ENCODE results near the gene KPRP.

The KPRP gene, protein sequence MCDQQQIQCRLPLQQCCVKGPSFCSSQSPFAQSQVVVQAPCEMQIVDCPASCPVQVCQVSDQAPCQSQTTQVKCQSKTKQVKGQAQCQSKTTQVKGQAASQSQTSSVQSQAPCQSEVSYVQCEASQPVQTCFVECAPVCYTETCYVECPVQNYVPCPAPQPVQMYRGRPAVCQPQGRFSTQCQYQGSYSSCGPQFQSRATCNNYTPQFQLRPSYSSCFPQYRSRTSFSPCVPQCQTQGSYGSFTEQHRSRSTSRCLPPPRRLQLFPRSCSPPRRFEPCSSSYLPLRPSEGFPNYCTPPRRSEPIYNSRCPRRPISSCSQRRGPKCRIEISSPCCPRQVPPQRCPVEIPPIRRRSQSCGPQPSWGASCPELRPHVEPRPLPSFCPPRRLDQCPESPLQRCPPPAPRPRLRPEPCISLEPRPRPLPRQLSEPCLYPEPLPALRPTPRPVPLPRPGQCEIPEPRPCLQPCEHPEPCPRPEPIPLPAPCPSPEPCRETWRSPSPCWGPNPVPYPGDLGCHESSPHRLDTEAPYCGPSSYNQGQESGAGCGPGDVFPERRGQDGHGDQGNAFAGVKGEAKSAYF

DNA sequence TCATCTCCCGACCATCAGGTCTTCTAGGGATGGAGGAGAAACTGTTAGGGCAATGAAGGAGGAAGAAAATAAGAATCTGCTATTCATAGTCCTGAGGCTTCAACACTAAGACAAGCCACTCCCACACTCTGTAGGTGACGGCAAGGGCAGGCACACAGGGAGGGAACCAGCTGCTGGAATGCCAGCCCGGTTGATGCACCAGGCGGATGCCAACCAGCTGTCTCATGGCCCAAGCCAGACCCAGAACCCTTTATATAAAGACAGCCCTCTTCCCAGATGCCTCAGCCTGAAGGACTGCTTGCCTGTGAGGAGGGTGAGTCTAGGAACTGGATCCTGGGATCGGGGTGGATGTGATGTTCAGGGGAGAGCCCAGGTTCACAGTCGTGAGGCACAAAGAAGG, at the start of gene KPRP:
KPRP (plus strand) TSS at position 279 of the 400 bp plus-strand sequence. CDS start 1,564 bp downstream, outside the sequence.
- no peak for DNase-seq

DNA sequence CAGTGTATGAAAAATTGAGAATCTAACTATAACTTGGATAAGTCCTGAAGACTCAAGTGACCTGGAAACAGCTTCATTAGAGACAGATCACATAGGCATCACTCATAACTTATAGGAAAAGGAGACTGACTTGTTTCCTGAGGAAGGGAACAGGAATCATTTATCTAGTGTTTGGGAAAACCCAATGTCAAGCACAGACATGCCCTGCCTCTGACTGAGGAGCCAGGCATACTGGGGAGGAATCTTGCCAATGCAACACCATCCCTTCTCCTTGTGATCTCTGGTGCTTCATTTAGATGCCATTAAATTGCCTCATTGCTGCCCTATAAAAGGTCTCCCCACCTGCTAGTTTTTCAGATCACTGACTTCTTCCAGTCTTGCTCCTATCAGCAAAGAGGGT, 39.6 kb upstream of the KPRP start:
- DNase-seq, result no peak

DNA sequence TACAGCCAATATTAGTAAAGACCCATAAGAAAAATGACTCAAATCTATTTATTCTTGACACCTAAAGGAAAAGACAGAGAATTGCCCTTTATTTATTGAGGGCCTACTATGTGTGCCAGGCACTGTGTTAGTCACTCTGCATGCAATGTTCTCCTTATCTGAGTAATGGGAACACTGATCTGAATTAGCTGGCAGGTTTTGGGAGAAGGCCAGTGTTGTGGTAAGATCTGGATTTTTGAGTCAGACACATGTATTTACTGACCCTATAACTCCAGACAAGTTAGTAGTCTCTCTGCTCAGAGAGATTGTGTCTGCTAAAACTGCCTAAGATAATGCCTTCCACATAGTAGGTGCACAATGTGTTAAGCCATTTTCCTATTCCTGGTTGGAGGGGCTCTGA, 32.6 kb upstream of the KPRP start:
- DNase-seq, result no peak

DNA sequence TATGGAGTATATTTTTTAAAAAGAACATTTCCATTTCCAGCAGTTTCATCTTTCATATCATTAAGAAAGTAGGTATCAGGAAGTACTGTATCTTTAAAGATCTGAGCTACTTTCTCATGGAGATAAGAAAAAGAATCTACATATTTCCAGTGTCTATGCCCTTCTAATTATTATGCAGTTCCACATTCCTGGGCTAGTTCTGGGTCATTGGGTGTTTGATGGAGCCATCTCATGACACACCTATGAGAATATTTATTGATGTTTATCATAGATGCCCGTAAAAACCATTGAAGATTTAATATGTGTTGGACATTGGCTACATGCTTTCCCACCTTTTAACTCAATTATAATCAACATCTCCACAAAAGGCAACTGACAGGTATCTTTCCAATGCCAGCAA, 28.8 kb upstream of the KPRP start:
- no peak for DNase-seq

DNA sequence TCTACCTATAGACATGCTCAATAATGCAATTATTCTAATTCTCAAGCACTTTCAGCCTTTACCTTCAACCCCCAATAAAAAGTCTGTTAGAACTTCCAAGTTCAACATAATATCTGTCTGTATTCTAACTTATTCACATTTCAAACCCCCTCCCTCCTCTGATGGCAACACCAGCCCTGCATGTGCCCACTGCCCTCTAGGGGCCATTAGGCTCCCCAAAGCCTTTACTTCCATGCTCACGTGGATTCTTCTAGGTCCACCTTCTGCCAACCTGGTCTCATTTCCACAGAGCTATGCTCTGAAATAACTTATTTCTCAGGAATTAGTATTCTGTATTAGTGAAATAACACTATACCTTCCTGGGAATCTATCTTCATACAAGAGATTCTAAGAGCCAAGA, 22.2 kb upstream of the KPRP start:
- DNase-seq, result no peak

DNA sequence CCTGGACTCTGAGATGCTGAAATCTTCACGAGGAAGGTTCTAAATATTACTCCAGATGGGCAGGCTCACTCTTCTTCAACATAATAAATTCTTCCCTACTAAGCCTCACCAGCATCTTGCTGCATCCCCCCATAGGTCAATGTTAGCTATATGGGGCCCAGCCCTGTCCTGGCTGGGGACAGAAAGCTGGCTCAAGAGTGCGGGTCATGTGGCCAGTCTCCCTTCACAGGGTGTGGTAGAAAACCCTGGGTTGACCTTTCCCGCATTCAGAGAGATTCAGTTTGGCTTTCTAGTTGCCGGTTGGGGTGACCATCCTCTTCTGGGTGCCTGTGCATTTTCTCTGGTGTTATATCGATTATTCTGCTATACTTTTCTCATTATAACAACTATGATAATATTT, 19.8 kb upstream of the KPRP start:
- DNase-seq, result no peak

DNA sequence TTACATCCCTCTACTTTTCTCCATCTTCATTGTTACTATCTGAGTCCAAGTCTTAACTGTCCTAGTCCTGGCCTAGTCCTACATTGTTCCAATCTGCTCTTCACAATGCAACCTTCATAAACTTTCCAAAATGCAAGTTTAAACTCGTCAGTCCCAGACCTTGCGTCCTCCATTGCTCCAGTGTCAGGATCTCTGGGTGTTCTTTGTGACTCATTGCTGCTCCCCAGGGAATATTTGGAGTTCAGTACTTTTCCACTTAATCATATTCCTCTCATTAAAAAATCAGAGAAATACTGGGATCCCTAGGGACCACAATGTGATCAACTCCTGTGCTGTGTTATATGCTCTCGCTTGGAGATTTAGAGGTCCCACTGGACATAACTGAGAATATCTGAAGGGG, 18.0 kb upstream of the KPRP start:
- DNase-seq, result no peak

DNA sequence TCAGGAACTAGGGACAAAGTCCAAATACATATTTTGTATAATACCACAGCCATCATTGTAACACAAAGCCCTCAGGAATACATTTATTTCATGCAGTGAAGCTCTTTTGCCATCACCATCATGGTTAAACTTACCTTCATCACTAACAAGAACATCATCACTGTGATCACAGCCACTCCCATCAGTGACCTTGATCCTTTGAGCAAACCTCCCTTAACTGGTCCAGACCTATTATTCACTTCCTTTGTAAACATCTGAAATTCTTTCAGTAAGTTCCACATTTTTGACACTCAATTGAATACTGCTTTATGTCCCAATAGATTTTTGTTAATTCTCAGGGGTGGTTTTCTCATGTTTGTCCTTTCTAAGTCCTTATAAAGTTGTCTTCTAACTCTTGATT, 16.2 kb upstream of the KPRP start:
- DNase-seq, result no peak

DNA sequence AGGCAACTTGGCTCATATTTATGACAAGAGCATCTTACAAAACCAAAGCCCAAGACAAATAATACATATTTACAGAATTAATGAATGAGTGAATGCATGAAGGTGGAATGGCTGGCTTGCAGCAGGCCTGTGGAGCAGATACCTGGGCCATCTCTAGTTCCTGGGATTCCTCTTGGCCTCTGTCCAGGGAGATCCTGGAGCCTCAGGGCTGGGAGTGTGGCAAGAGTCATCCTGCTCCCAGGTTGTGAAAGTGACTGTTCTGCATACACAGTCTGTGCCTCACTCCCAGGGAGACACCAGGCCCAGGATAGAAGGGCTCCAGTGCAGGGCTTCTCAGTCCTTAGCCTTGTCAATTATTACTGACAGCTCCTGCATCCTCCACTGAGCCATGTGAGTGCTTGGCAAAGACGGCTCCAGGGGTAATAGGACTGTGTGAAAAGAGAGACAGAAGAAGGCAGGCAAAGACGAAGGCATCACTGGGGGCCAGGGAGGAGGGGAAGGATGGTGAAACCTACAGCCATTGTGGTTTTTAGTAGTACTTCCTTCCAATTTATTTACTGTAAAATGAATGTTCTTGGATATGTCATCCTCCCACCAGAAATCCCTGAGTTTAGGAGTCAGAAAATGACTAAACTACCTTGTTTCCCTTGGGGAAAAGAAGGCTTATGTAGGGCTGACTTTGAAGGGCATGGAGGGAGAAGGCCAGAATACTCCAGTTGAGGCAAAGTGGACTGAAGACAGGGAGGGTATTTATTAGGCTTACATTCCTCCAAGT, 14.3 kb upstream of the KPRP start:
- DNase-seq, result no peak

DNA sequence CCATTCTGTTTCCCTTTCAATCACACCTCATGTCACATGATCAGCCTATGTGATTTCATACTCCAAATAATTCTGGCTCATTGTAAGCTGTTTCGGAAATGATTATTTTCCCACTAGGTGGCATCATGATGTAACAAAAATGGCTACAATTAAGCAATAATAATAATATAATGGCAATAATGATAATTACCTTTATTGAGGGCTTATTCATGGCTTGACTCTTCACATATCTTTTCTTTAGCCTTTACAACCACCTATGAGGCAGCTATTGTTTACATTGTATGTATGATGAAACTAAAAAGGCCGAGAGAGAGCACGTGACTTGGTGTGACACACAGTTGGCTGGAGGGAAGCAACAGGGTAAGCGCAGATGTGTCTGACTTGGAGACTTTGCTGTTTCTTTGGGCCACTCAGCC, 12.5 kb upstream of the KPRP start:
- DNase-seq, result no peak

DNA sequence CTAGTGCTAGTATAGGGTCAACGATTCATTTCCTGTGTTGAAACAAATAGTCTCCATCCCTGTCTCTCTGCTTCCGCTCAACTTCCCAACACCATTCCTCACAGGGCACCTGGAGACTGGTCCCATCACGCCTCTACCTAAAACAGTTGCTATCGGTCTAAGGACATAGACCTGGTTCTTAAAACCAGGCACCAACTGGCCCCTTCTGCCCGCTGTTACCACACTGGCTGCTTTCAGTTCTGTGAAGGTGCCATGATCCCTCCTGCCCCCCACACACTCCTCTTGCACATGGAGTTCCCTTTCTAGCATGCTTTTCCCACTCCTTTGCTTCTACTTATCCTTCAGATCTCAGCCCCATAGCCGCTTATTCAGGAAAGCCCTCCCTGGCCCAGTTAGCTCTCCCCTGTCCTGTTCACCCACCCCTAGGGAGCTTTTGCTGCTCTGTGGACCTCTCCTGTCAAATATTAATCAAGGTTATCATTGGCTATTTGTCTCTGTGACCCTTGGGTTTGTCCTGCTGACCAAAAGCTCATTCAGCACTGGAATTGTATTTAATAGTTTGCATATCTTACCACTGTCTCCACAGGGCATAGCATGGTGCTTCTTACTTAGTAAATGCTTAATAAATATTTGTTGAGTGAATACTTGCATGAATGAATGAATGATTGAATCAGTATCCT, 11.9 kb upstream of the KPRP start:
- no peak for DNase-seq

DNA sequence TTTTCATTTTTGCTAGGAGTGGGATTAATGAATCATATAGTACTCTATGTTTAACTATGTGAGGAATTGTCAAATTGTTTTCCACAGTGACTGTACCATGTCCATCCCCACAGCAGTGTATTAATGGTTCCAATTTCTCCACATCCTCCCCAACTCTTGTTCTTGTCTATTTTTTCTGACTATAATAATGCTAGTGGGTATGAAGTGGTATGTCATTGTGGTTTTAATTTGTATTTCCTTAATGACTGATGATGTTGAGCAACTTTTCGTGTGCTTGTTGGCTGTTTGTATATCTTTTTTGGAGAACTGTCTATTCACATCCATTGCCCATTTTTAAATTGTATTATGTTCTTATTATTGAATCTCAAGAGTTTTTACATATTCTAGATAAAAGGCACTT, 10.0 kb upstream of the KPRP start:
- DNase-seq, result no peak

DNA sequence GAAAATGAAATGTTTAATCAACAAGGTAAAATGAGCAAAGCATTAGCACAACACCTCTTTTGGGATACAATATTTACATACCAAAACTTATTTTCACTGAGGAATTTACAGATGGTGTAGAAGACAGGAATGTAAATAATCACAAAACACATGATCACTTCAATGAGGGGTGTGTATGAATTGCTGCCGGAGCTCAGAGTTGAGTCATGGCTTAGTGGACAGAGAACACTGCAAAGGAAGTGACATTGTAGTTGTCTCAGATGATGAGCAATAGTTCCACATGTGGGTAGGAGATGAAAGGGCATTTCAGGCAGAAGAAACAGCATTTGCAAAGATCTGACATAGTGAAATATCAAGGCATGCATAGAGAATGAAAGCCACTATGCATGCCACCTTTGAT, 5.6 kb upstream of the KPRP start:
- no peak for DNase-seq

DNA sequence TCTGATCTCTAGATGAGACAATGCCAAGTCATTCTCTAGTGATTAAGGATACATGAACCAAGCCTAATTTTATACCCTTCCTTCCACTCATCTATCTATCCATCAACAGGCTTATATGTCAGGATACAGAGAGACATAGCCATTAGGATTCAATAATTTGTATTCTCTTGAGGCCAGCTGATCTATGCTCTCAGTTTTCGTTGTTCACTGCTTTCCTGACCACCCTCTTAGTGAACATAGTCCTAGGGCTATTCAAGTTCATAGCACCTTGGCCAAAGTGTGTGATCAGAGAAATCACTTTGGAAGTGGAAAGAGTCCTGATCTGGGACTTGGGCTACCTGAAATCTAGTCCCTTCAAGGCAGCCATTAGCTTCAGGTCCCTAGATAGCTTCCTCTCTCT, 4.2 kb upstream of the KPRP start:
- DNase-seq, result no peak

DNA sequence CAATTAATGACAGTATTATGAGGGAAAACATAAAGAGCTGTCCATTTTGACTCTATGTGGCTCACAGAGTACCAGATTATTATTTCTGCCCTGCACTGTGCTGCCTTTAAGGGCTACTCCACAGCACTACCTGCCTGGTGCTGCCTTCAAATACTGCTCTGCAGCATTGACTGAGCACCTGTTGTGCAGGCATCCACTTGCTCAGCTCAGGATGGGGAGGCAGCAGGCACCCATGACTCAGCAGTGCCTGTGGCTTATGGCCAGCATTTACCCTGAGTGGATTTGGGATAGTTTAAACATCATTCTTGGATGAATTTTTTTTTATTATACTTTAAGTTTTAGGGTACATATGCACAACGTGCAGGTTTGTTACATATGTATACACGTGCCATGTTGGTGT, 953 bp upstream of the KPRP start:
- DNase-seq, result no peak

DNA sequence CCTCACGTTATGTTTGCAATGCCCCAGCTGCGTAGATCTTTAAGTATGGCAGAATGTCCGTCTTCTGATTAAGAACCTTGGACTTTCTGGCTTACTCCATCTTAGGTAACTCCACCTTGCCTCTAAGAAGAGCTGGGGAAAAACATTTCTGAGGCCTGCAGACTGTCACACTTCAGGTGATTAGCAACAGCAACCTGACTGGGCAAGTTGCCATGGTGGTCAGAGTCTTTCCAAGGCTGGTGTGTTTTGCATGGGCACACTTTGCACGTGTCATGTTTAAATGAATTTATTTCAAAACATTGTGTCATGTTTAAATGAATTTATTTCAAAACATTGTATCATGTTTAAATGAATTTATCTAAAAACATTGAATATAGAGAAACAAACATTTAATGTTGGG, 811 bp downstream of the KPRP start:
- DNase-seq, result no peak

DNA sequence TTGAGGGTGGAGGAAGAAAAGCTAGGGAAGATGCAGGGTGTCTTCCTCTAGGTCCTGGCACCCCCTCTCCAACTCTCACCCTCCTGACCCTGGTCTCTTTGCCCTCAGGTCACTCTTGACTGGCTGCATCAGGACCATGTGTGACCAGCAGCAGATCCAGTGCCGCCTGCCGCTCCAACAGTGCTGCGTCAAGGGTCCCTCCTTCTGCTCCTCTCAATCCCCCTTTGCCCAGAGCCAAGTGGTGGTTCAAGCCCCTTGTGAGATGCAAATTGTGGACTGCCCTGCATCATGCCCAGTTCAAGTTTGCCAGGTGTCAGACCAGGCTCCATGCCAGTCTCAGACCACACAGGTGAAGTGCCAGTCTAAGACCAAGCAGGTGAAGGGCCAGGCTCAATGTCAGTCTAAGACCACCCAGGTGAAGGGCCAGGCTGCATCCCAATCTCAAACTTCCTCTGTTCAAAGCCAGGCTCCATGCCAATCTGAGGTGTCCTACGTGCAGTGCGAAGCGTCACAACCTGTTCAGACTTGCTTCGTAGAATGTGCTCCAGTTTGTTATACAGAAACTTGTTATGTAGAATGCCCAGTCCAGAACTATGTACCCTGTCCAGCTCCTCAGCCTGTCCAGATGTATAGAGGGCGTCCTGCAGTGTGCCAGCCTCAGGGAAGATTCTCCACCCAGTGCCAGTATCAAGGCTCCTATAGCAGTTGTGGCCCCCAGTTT, 1.8 kb downstream of the KPRP start:
- DNase-seq, result no peak

DNA sequence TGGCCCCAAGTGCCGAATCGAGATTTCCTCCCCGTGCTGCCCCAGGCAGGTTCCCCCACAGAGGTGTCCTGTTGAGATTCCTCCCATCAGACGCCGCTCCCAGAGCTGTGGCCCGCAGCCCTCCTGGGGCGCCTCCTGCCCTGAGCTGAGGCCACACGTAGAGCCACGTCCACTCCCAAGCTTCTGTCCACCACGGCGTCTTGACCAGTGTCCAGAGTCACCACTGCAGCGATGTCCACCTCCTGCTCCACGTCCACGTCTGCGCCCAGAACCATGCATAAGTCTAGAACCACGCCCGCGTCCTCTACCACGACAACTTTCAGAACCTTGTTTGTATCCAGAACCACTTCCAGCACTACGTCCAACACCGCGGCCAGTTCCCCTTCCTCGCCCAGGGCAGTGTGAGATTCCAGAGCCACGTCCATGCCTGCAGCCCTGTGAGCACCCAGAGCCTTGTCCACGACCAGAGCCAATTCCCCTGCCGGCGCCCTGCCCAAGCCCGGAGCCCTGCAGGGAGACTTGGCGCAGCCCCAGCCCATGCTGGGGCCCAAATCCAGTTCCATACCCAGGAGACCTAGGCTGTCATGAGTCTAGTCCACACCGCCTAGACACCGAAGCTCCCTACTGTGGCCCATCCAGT, 2.8 kb downstream of the KPRP start:
- DNase-seq, result no peak

DNA sequence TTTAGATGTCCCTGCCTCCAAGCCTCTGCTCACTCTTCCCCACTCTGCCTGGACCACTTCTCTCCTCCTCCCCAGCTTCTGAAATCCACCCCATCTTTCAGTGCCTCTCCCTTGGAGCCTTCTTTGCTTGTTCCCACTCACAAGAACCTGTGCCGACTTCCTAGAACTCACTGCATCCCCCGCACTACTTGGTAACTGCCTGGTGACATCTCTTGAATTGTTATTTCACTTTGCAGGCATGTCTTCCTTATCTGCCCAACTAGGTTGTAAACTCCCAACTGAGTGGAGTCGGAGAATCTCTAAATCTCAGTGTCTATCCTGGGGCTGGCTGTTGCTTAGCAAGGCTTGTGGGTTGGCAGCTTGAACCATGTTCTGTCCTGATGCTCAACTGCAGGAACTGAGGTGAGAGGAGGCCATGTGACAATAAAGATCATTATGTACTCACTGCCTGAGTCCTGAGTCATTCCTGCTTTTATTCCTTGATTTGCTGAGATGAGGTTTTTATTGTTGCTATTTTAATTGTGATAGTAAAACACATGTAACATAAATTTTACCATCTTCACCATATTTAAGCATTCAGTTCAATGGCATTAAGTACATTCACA, 3.9 kb downstream of the KPRP start:
- DNase-seq, result no peak

DNA sequence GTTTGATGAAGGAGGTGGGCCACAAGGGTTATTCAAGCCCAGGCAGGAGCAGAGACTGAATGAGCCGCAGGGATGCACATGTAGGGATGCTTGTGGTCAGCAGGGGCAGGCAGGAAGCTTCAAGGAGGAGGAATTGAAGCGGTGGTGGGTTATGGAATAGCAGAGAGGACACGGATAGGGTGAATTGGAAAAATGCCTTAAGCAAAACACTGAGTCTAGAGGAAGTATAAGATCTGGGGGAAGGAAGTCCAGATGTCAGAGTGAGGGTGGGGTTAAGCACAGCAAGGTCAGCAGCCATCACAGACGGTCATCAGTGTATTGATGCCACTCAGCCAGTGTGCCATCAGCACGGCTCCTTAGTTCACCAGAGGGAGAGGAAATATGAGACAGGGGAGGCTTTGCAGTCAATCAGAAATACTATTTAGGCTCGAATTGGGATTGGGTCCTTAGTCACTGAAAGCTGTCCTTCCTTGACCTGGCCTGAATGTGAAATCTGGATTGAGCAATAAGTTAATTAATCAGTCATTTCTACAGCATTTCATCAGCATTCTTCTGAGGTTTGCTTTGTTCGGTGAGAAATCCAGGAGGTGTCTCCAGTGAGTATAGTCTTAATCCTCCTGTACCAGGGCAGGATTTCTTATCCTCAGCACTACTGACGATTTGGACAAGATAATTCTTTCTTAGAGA, 11.2 kb downstream of the KPRP start:
- no peak for DNase-seq

DNA sequence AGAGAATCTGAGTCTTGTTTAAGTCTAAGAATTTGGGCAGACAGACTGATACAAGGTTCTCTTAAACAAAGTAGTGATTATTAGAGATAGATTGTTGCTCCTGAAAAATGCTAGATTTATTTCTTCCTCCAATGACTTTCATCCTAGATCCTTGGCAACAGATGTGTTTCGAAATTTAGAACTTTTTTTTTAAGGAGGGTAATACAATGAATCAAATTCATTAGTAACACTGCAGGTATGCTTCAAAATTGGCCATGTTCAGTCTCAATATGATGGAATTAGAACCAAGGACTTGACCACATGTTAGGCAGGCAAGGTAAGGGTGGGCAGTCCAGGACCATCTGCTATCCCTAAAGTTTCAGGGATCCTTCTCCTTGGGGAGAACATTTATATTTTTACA, 12.6 kb downstream of the KPRP start:
- DNase-seq, result no peak
